Dendritic cell treated with granulocyte-macrophage colony-stimulating factor and Interleukin-4, amounts not matched to agents 40 ng/mL and 50 ng/mL, for 4 days (primary cell): ENCODE results near the gene NTRK2.

ENCODE experiments used
- H3K27ac Mint-ChIP-seq: one replicate; pipeline ENCODE4 v1.8.0; 2022; ENCODE audit warnings: mild to moderate bottlenecking, mixed read lengths
- H3K27me3 Mint-ChIP-seq: one replicate; pipeline ENCODE4 v1.8.0; 2022; ENCODE audit warnings: mild to moderate bottlenecking, mixed read lengths
- H3K36me3 Mint-ChIP-seq: one replicate; pipeline ENCODE4 v1.8.0; 2022; ENCODE audit warnings: low read depth, mixed read lengths
- H3K4me1 Mint-ChIP-seq: one replicate; pipeline ENCODE4 v1.8.0; 2022; ENCODE audit warnings: low read depth, mixed read lengths
- H3K4me3 Mint-ChIP-seq: one replicate; pipeline ENCODE4 v1.8.0; 2022; ENCODE audit warnings: mild to moderate bottlenecking, moderate library complexity, mixed read lengths
- H3K9me3 Mint-ChIP-seq: one replicate; pipeline ENCODE4 v1.8.0; 2022; ENCODE audit warnings: mixed read lengths
- intact Hi-C: fragments of 100-400 bp; cut with micrococcal nuclease; formaldehyde crosslinking; loops from one replicate; pipeline ENCODE4 v1.15.0; 2022

Gene NTRK2

GRCh38 chr9:84669288-84670137 is at the start of gene NTRK2:
TSS of gene NTRK2 (plus strand) at chr9:84669729. CDS start at chr9:84670749, 1,020 bp downstream.
- no peak within 1 kb of the TSS for H3K4me3 Mint-ChIP-seq
- peaks cover 12% of the 10 kb centered on the region for H3K4me1 Mint-ChIP-seq
- H3K36me3 Mint-ChIP-seq: no peaks in the 10 kb centered on the region
- H3K27ac Mint-ChIP-seq: no peak within 1 kb of the TSS
- no peaks in the 10 kb centered on the region for H3K9me3 Mint-ChIP-seq
- H3K27me3 Mint-ChIP-seq: peaks cover 67% of the 10 kb centered on the region
- intact Hi-C loops: no loop called here

DNA sequence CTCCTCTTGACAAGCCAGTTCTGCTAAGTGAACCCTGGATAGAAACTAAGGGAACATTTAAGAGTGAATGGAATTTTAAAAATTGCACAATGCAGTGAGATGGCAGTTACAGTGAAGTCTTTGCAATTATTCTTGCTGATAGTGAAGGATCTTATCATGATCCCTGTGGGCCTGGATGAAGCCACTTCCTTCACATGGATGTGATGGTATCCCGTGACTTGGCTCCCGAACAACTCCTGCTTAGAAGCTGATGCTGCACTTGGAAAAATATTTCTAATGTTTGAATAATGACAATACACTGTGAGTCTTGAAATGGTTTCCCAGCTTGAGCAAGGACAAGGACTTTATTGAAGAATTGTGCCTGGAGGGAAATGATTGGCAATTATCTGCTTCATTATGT is 49.2 kb upstream of the NTRK2 start:
- Mint-ChIP-seq H3K27me3 (no peaks in the 10 kb centered on the region), H3K27ac (no peak overlapping the region), H3K36me3 (no peaks in the 10 kb centered on the region), H3K4me1 (peaks cover 5% of the 10 kb centered on the region), H3K4me3 (no peak overlapping the region), H3K9me3 (no peaks in the 10 kb centered on the region)
- intact Hi-C loops: no loop called here

GRCh38 chr9:84621811-84622210 is 47.7 kb upstream of the NTRK2 start:
- no peak overlapping the region for H3K4me3 Mint-ChIP-seq
- H3K27me3 Mint-ChIP-seq: no peaks in the 10 kb centered on the region
- H3K4me1 Mint-ChIP-seq: peaks cover 5% of the 10 kb centered on the region
- intact Hi-C loops: no loop called here
- no peaks in the 10 kb centered on the region for H3K36me3 Mint-ChIP-seq
- no peak overlapping the region for H3K27ac Mint-ChIP-seq
- no peaks in the 10 kb centered on the region for H3K9me3 Mint-ChIP-seq

- intact Hi-C loops: no loop called here
- Mint-ChIP-seq H3K4me1 (peaks cover 5% of the 10 kb centered on the region), H3K27ac (no peak overlapping the region), H3K36me3 (no peaks in the 10 kb centered on the region), H3K27me3 (no peaks in the 10 kb centered on the region), H3K4me3 (no peak overlapping the region), H3K9me3 (no peaks in the 10 kb centered on the region)
Observed at GRCh38 chr9:84622981-84623380, 46.5 kb upstream of the NTRK2 start.

DNA sequence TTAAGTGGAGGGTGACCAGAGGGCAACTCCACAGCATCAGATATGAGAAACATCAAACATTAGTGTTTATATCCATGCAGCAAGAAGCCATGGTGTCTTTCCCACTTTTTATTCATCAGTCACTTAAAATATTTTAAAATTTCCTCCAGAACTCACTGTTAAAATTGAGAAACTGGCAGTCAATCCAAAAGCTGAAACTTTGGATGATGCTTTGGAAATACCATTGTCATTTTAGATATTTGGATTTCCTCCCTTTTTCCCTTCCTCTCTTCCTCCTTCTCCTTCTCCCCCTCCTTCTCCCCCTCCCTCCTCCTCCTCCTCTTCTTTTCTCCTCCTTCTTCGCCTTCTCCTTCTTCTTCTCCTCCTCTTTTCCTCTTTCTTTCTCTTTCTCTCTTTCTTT is 33.1 kb upstream of the NTRK2 start:
- no peaks in the 10 kb centered on the region for H3K36me3 Mint-ChIP-seq
- no peak overlapping the region for H3K4me3 Mint-ChIP-seq
- H3K4me1 Mint-ChIP-seq: no peaks in the 10 kb centered on the region
- intact Hi-C loops: no loop called here
- no peak overlapping the region for H3K27ac Mint-ChIP-seq
- H3K27me3 Mint-ChIP-seq: no peaks in the 10 kb centered on the region
- peaks cover 5% of the 10 kb centered on the region for H3K9me3 Mint-ChIP-seq

DNA sequence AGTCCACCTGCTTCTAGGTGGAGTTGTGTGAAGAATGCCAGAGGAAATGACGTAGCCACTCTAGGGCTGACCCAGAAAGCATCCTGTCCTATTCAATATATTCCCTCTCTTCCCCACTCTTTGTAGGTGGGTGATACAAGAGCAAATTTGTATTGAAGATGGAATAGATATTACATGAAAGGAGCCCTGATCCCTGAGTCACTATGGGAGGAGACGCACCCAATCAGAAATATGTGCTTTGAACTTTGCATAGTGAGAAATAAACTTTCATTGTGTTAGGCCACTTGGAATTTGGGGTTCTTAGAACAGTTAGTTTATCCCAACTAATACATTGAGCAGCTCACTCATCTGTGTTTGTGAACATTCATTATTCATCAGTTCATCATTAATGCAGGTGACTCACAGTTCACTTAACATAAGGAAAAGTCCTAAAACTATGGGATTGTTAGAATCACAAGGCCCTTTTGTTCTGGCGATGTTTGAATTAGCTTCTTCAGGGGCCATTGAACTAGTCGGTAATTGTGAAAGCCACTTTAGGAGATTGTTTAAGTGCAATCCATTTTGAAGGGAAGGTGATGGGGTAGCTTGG is 26.9 kb upstream of the NTRK2 start:
- no peak overlapping the region for H3K4me3 Mint-ChIP-seq
- intact Hi-C loops: no loop called here
- no peaks in the 10 kb centered on the region for H3K4me1 Mint-ChIP-seq
- H3K27ac Mint-ChIP-seq: no peak overlapping the region
- H3K36me3 Mint-ChIP-seq: no peaks in the 10 kb centered on the region
- peaks cover 7% of the 10 kb centered on the region for H3K9me3 Mint-ChIP-seq
- no peaks in the 10 kb centered on the region for H3K27me3 Mint-ChIP-seq

DNA sequence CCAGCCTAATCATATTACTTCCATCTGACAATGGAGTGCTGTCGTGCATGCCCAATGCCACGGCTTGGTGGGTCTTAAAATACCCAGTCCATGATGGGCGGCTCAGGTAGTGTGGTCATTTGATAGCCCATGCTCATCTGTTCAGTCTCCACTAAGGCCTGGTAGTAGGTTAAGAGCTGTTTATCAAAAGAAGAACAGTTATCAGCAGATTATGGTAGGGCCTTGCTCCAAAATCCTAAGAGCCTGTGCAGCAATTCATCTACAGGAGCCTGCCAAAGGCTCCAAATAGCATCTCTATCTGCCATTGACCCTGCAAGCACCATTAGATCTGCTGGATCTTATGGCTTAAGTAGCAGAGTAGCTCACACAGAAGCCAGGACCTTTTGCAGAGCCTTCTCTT is 21.8 kb upstream of the NTRK2 start:
- Mint-ChIP-seq H3K4me1 (no peaks in the 10 kb centered on the region), H3K4me3 (no peak overlapping the region), H3K36me3 (no peaks in the 10 kb centered on the region), H3K27ac (no peak overlapping the region), H3K27me3 (peaks cover 2% of the 10 kb centered on the region), H3K9me3 (no peaks in the 10 kb centered on the region)
- intact Hi-C loops: no loop called here

GRCh38 chr9:84652496-84653120 is 16.9 kb upstream of the NTRK2 start:
- intact Hi-C loops: no loop called here
- Mint-ChIP-seq H3K9me3 (no peaks in the 10 kb centered on the region), H3K4me1 (no peaks in the 10 kb centered on the region), H3K36me3 (no peaks in the 10 kb centered on the region), H3K27ac (no peak overlapping the region), H3K27me3 (peaks cover 2% of the 10 kb centered on the region), H3K4me3 (no peak overlapping the region)

GRCh38 chr9:84655447-84655846 is 14.1 kb upstream of the NTRK2 start:
- Mint-ChIP-seq H3K36me3 (no peaks in the 10 kb centered on the region), H3K27ac (no peak overlapping the region), H3K9me3 (no peaks in the 10 kb centered on the region), H3K4me1 (no peaks in the 10 kb centered on the region), H3K27me3 (peaks cover 2% of the 10 kb centered on the region), H3K4me3 (no peak overlapping the region)
- intact Hi-C loops: no loop called here

DNA sequence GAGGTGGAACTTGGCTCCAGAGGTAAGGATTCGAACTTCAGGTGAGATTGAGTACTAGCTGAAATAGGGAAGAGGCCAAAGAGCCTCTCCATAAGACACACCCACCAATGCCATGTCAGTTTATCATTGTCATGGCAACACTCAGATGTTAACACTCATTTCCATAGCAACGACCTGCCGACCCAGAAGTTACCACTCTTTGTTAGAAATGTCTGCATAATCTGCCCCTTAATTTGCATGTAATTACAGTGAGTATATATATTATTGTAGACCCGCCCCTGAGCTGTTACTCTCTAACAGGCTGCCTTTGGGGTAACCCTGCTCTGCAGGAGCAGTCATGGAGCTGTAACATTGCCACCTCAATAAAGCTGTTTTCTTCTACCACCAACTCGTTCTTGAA is 10.2 kb upstream of the NTRK2 start:
- intact Hi-C loops: no loop called here
- H3K36me3 Mint-ChIP-seq: no peaks in the 10 kb centered on the region

DNA sequence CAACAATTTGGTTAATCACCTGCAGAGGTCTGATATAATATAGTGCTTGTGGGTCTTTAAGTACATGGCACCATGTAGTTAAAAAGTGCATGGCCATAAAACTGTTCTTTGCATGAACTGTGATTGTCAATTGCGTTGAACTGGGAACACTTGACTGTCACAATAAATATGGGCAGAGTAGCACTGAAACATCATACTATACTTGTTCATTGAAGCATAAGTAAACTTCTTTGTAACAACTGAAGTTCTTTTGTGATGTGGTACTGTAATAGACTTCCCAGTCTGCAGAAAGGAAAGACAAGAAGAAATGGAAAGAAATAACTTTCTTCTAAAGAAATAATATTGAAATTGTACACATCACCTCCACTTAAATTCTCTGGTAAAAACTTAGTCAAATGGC is 9.8 kb upstream of the NTRK2 start:
- H3K27ac Mint-ChIP-seq: no peak overlapping the region
- H3K27me3 Mint-ChIP-seq: no peaks in the 10 kb centered on the region
- H3K9me3 Mint-ChIP-seq: no peaks in the 10 kb centered on the region
- H3K4me3 Mint-ChIP-seq: no peak overlapping the region
- intact Hi-C loops: no loop called here
- no peaks in the 10 kb centered on the region for H3K4me1 Mint-ChIP-seq
- H3K36me3 Mint-ChIP-seq: no peaks in the 10 kb centered on the region

More for the DNA sequence above, 10.2 kb upstream of the NTRK2 start:
- Mint-ChIP-seq H3K4me3 (no peak overlapping the region), H3K27me3 (no peaks in the 10 kb centered on the region), H3K4me1 (no peaks in the 10 kb centered on the region), H3K9me3 (no peaks in the 10 kb centered on the region), H3K27ac (no peak overlapping the region)

- Mint-ChIP-seq H3K4me1 (peaks cover 12% of the 10 kb centered on the region), H3K27ac (no peak overlapping the region), H3K9me3 (no peaks in the 10 kb centered on the region), H3K4me3 (no peak overlapping the region), H3K27me3 (peaks cover 62% of the 10 kb centered on the region), H3K36me3 (no peaks in the 10 kb centered on the region)
- intact Hi-C loops: no loop called here
Observed at GRCh38 chr9:84667571-84668195, 1.8 kb upstream of the NTRK2 start.

- Mint-ChIP-seq H3K4me1 (peaks cover 12% of the 10 kb centered on the region), H3K27ac (no peak overlapping the region), H3K9me3 (no peaks in the 10 kb centered on the region), H3K36me3 (no peaks in the 10 kb centered on the region), H3K4me3 (no peak overlapping the region), H3K27me3 (peaks cover 62% of the 10 kb centered on the region)
- intact Hi-C loops: no loop called here
Observed at GRCh38 chr9:84668196-84669012, 1.1 kb upstream of the NTRK2 start.

DNA sequence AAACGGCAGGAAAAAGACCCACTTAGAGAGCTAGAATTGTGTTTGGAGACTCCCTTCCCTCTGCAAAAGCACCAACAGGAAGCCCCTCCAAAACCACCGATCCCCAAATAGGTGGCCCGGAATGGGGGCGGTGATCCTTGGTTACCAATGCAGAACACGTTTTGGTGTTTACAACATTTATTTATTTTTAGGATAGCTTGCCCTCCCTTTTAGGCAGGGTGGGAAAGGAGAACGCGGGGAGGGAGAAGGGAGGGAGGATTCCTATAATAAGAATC is 579 bp upstream of the NTRK2 start:
- no peak overlapping the region for H3K27ac Mint-ChIP-seq
- intact Hi-C loops: no loop called here
- no peaks in the 10 kb centered on the region for H3K36me3 Mint-ChIP-seq
- peaks cover 12% of the 10 kb centered on the region for H3K4me1 Mint-ChIP-seq
- peaks cover 66% of the 10 kb centered on the region for H3K27me3 Mint-ChIP-seq
- H3K4me3 Mint-ChIP-seq: no peak overlapping the region
- H3K9me3 Mint-ChIP-seq: no peaks in the 10 kb centered on the region
